Measurements from ENCODE around the gene LYPLA2.
"Not testable (repeated sequence)": the region's sequence is repeated elsewhere in the genome, so short reads cannot be mapped to it uniquely, and the experiment has no call there.

Gene LYPLA2

DNA sequence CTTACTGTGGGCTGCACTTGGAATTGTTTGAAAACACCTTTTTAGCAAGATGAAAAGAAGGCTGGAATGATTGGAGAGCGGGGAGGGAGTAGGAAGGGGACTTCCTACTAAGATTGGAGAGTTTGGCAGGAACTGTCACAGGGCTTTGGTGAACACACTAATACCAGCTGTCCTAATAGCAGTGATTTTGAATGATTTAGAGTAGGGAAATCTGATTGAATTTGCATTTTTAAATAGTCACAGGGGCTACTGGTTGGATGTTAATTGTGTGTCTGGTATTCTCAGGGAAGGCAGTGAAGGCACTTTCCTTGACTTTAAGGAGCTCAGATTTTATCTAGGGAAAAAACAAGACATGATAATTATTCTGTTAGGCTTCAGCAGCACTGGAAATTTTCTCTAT lies 36.8 kb downstream of the LYPLA2 start:
- peaks cover 11% of the 10 kb centered on the region for H3K4me1 Mint-ChIP-seq
- no peaks in the 10 kb centered on the region for H3K36me3 Mint-ChIP-seq (ENCODE audit: low read depth)
- no peaks in the 10 kb centered on the region for H3K9me3 Mint-ChIP-seq
- H3K27ac Mint-ChIP-seq = peak overlapping the region in 1 of 3 experiments; percentile 2
- TF ChIP-seq, protein P1, sequence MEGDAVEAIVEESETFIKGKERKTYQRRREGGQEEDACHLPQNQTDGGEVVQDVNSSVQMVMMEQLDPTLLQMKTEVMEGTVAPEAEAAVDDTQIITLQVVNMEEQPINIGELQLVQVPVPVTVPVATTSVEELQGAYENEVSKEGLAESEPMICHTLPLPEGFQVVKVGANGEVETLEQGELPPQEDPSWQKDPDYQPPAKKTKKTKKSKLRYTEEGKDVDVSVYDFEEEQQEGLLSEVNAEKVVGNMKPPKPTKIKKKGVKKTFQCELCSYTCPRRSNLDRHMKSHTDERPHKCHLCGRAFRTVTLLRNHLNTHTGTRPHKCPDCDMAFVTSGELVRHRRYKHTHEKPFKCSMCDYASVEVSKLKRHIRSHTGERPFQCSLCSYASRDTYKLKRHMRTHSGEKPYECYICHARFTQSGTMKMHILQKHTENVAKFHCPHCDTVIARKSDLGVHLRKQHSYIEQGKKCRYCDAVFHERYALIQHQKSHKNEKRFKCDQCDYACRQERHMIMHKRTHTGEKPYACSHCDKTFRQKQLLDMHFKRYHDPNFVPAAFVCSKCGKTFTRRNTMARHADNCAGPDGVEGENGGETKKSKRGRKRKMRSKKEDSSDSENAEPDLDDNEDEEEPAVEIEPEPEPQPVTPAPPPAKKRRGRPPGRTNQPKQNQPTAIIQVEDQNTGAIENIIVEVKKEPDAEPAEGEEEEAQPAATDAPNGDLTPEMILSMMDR (IDR thresholded peaks at IDR 0.05; ENCODE audit: unreplicated experiment in 3 of 3) = no peak
- no peaks in the 10 kb centered on the region for H3K27me3 Mint-ChIP-seq (ENCODE audit: low read depth)
- H3K4me3 Mint-ChIP-seq = peak overlapping the region in 1 of 3 experiments; percentile 20

DNA sequence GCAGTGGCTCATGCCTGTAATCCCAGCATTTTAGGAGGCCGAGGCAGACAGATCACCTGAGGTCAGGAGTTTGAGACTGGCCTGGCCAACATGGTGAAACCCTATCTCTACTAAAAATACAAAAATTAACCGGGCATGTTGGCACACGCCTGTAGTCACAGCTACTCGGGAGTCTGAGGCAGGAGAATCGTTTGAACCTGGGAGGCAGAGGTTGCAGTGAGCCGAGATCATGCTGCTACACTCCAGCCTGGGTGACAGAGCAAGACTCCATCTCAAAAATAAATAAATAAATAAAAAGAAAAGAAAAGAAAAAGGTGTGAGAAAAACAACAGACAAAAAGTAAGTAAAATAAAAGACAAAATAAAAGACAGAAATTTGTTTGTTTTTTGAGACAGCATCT lies 43.2 kb downstream of the LYPLA2 start:
- not testable (repeated sequence) for H3K4me3 Mint-ChIP-seq; H3K27ac Mint-ChIP-seq; H3K36me3 Mint-ChIP-seq (ENCODE audit: low read depth); H3K9me3 Mint-ChIP-seq
- peaks cover 10% of the 10 kb centered on the region for H3K4me1 Mint-ChIP-seq
- peaks cover 18% of the 10 kb centered on the region for H3K27me3 Mint-ChIP-seq (ENCODE audit: low read depth)

GRCh38 chr1:23836037-23836436 lies 45.1 kb downstream of the LYPLA2 start:
- Mint-ChIP-seq H3K27ac (no peak overlapping the region), H3K4me1 (peaks cover 10% of the 10 kb centered on the region), H3K36me3 (ENCODE audit: low read depth) (no peaks in the 10 kb centered on the region), H3K4me3 (no peak overlapping the region), H3K27me3 (ENCODE audit: low read depth) (peaks cover 18% of the 10 kb centered on the region), H3K9me3 (no peaks in the 10 kb centered on the region)
- TF ChIP-seq, protein P1 (IDR thresholded peaks at IDR 0.05; ENCODE audit: unreplicated experiment in 3 of 3) = no peak

DNA sequence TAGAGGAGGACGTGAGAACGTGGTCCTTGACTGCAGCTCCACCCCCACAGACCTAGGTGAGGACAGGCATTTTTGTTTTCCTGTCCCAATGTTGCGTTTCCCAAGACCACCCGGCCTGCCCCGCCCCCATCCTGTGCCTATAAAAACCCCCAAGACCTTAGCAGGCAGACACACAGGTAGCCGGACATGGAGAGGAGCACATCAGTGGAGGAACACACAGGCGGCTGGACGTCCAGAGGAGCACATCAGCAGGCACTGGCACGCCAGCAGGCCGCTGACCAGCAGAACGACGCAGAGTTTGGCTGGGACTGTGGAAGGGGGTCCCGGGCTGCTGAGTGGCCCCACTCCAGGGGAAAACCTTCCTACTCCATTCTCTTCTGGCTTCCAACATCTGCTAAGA lies 47.0 kb downstream of the LYPLA2 start:
- Mint-ChIP-seq H3K9me3 (no peaks in the 10 kb centered on the region), H3K4me3 (peak overlapping the region; percentile 84 to 90 (median 90)), H3K36me3 (ENCODE audit: low read depth) (no peaks in the 10 kb centered on the region), H3K4me1 (peaks cover 10% of the 10 kb centered on the region), H3K27ac (no peak overlapping the region), H3K27me3 (ENCODE audit: low read depth) (peaks cover 24% of the 10 kb centered on the region)
- TF ChIP-seq, protein P1 (IDR thresholded peaks at IDR 0.05; ENCODE audit: unreplicated experiment in 3 of 3) = no peak

DNA sequence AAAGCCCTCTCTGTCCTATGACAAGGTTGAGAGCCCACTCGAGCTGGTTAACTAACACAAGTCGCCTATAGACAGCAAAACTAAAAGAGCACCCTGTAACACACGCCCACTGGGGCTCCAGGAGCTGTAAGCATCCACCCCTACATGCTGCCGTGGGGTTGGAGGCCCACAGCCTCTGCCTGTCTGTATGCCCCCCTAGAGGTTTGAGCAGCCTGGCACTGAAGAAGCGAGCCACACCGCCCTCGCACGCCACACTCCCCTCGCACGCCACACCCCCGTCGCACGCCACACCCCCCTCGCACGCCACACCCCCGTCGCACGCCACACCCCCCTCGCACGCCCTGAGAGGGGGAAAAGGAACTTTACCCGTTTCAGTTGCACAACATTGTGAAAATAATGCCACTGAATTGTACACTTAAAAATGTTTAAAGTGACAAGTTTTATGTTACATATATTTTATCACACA lies 47.5 kb downstream of the LYPLA2 start:
- H3K4me3 Mint-ChIP-seq = peak overlapping the region; percentile 84 to 90 (median 90)
- peaks cover 24% of the 10 kb centered on the region for H3K27me3 Mint-ChIP-seq (ENCODE audit: low read depth)
- TF ChIP-seq, protein P1 (IDR thresholded peaks at IDR 0.05; ENCODE audit: unreplicated experiment in 3 of 3) = no peak
- H3K9me3 Mint-ChIP-seq = no peaks in the 10 kb centered on the region
- H3K27ac Mint-ChIP-seq = no peak overlapping the region
- peaks cover 10% of the 10 kb centered on the region for H3K4me1 Mint-ChIP-seq
- no peaks in the 10 kb centered on the region for H3K36me3 Mint-ChIP-seq (ENCODE audit: low read depth)

DNA sequence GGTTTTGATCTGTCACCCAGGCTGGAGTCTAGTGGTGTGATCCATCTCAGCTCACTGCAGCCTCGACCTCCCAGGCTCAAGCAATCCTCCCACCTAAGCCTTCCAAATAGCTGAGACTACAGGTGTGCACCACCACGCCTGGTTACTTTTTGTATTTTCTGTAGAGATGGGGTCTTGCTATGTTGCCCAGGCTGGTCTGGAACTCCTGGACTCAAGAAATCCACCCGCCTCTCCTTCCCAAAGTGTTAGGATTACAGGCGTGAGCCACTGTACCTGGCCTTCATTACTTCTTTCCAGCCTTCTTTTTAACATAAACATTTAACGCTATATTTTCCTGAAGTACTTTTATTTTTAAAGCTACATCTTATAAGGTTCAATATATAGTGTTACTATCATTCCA lies 52.7 kb downstream of the LYPLA2 start:
- TF ChIP-seq, protein P1 (IDR thresholded peaks at IDR 0.05; ENCODE audit: unreplicated experiment in 3 of 3) = no peak
- Mint-ChIP-seq H3K4me1 (no peaks in the 10 kb centered on the region), H3K27ac (no peak overlapping the region), H3K4me3 (no peak overlapping the region), H3K9me3 (no peaks in the 10 kb centered on the region), H3K36me3 (ENCODE audit: low read depth) (peaks cover 31% of the 10 kb centered on the region), H3K27me3 (ENCODE audit: low read depth) (peaks cover 8% of the 10 kb centered on the region)

Data from nephron (organoid).